Measurements from ENCODE around the gene ELF5. TPM values are rescaled to one million over a fixed set of nuclear protein-coding genes. Genes with fewer than 3 reads are reported as not detected.

ELF5 gene
- total RNA-seq, 1 donor from 2014 or later = not detected

GRCh38 chr11:34483106-34483874, 30.3 kb downstream of the ELF5 start:
- H3K27me3 ChIP-seq = no peaks in the 10 kb centered on the region
- H3K4me1 ChIP-seq = no peaks in the 10 kb centered on the region
- intact Hi-C loops (cut with DNase I) = no loop called here
- H3K9me3 ChIP-seq = no peaks in the 10 kb centered on the region
- H3K4me3 ChIP-seq = no peak overlapping the region
- no peak overlapping the region for H3K27ac ChIP-seq
- no peak for DNase-seq (ENCODE audit: extremely low spot score in 2 of 2)
- no peaks in the 10 kb centered on the region for H3K36me3 ChIP-seq
- TF ChIP-seq CTCF (IDR thresholded peaks at IDR 0.05) (no peak), POLR2AphosphoS5 (IDR thresholded peaks at IDR 0.05; ENCODE audit: insufficient read depth in 1 of 2, low read depth in 1 of 2) (no peak), POLR2A (IDR thresholded peaks at IDR 0.05) (no peak)

GRCh38 chr11:34481307-34481706, 32.3 kb downstream of the ELF5 start:
- H3K9me3 ChIP-seq = no peaks in the 10 kb centered on the region
- no peaks in the 10 kb centered on the region for H3K4me1 ChIP-seq
- intact Hi-C loops (cut with DNase I) = no loop called here
- H3K36me3 ChIP-seq = no peaks in the 10 kb centered on the region
- H3K27ac ChIP-seq = no peak overlapping the region
- no peak for TF ChIP-seq POLR2AphosphoS5 (IDR thresholded peaks at IDR 0.05; ENCODE audit: insufficient read depth in 1 of 2, low read depth in 1 of 2)
- TF ChIP-seq CTCF (IDR thresholded peaks at IDR 0.05) = no peak
- no peak for TF ChIP-seq POLR2A (IDR thresholded peaks at IDR 0.05)
- no peak overlapping the region for H3K4me3 ChIP-seq
- no peaks in the 10 kb centered on the region for H3K27me3 ChIP-seq
- DNase-seq (ENCODE audit: extremely low spot score in 2 of 2) = no peak

GRCh38 chr11:34480314-34480713, 33.3 kb downstream of the ELF5 start:
- Histone ChIP-seq H3K4me3 (no peak overlapping the region), H3K27me3 (no peaks in the 10 kb centered on the region), H3K9me3 (no peaks in the 10 kb centered on the region), H3K4me1 (no peaks in the 10 kb centered on the region), H3K27ac (no peak overlapping the region), H3K36me3 (no peaks in the 10 kb centered on the region)
- no peak for TF ChIP-seq POLR2AphosphoS5 (IDR thresholded peaks at IDR 0.05; ENCODE audit: insufficient read depth in 1 of 2, low read depth in 1 of 2)
- TF ChIP-seq CTCF (IDR thresholded peaks at IDR 0.05) = no peak
- no peak for TF ChIP-seq POLR2A (IDR thresholded peaks at IDR 0.05)
- intact Hi-C loops (cut with DNase I) = no loop called here
- no peak for DNase-seq (ENCODE audit: extremely low spot score in 2 of 2)

- Histone ChIP-seq H3K27ac (no peak overlapping the region), H3K36me3 (peaks cover 0 to 3% of the 10 kb centered on the region in 2 donors), H3K4me3 (no peak overlapping the region), H3K4me1 (no peaks in the 10 kb centered on the region), H3K9me3 (no peaks in the 10 kb centered on the region), H3K27me3 (no peaks in the 10 kb centered on the region)
- no peak for DNase-seq (ENCODE audit: extremely low spot score in 2 of 2)
- intact Hi-C loops (cut with DNase I) = no loop called here
- TF ChIP-seq CTCF (IDR thresholded peaks at IDR 0.05) (no peak), POLR2A (IDR thresholded peaks at IDR 0.05) (no peak), POLR2AphosphoS5 (IDR thresholded peaks at IDR 0.05; ENCODE audit: insufficient read depth in 1 of 2, low read depth in 1 of 2) (no peak)
Measured at GRCh38 chr11:34478845-34479663, 34.5 kb downstream of the ELF5 start.
